OCI-LY7 (cell line): ENCODE results near the gene CISD3. TPM values are rescaled to one million over a fixed set of nuclear protein-coding genes. Genes with fewer than 3 reads are reported as not detected.

ENCODE experiments used
- BruUV-seq: library from RNA; stranded (reverse); fragments of 400-500 nt; replicated peaks from 2 replicates; lab custom pipeline; 2021; lab: Mats Ljungman, UMichigan
- CTCF ChIA-PET: fragments of 300-600 bp; sonication (Branson Sonifier 250); formaldehyde crosslinking; loops from one replicate; lab custom pipeline; 2022; ENCODE audit warnings: antibody characterized with exemption; ENCODE audit not compliant: unreplicated experiment; lab: Charles Lee
- POLR2A ChIA-PET: fragments of 300-600 bp; sonication (Branson Sonifier 250); formaldehyde crosslinking; loops from one replicate; lab custom pipeline; 2022; ENCODE audit warnings: antibody characterized with exemption; lab: Charles Lee
- DNase-seq: peaks from one replicate; pipeline ENCODE4 v3.0.0-alpha.2; 2015; ENCODE audit warnings: low spot score
- H2AFZ ChIP-seq: fragments of 200-600 bp; sonication (generic), shearing (Covaris generic); 2 replicates; pipeline ENCODE4 v1.6.1; 2014; ENCODE audit warnings: mild to moderate bottlenecking, antibody characterized with exemption, low read length, moderate library complexity
- H3K27ac ChIP-seq: fragments of 200-600 bp; sonication (generic); 2 replicates; pipeline ENCODE4 v1.5.1; 2014; ENCODE audit warnings: mixed run types, low read depth, mild to moderate bottlenecking, moderate library complexity, low read length, inconsistent platforms; ENCODE audit not compliant: poor library complexity, severe bottlenecking
- H3K36me3 ChIP-seq: fragments of 200-600 bp; sonication (generic); 2 replicates; pipeline ENCODE4 v1.6.1; 2014; ENCODE audit warnings: mild to moderate bottlenecking, antibody characterized with exemption, low read length, moderate library complexity, mixed read lengths; ENCODE audit not compliant: insufficient read depth
- H3K4me1 ChIP-seq: fragments of 200-600 bp; sonication (generic); 2 replicates; pipeline ENCODE4 v1.5.1; 2014; ENCODE audit warnings: mild to moderate bottlenecking, low read length; ENCODE audit not compliant: insufficient read depth, poor library complexity, severe bottlenecking
- H3K4me2 ChIP-seq: fragments of 200-600 bp; sonication (generic); 2 replicates; pipeline ENCODE4 v1.6.1; 2014; ENCODE audit warnings: mild to moderate bottlenecking, low read length
- H3K4me3 ChIP-seq: fragments of 200-600 bp; sonication (generic); 2 replicates; pipeline ENCODE4 v1.5.1; 2014; ENCODE audit warnings: mild to moderate bottlenecking, low read depth, low read length; ENCODE audit not compliant: poor library complexity, severe bottlenecking
- H3K79me2 ChIP-seq: fragments of 200-600 bp; sonication (generic); 2 replicates; pipeline ENCODE4 v1.6.1; 2016; ENCODE audit warnings: low read depth, mild to moderate bottlenecking, low read length, moderate library complexity, mixed read lengths; ENCODE audit not compliant: insufficient read depth
- H3K9me2 ChIP-seq: fragments of 200-600 bp; sonication (generic); 2 replicates; pipeline ENCODE4 v1.6.1; 2016; ENCODE audit warnings: mild to moderate bottlenecking, low read length, mixed read lengths; ENCODE audit not compliant: insufficient read depth
- H3K9me3 ChIP-seq: fragments of 200-600 bp; sonication (generic); 2 replicates; pipeline ENCODE4 v1.6.1; 2014; ENCODE audit warnings: mild to moderate bottlenecking, mixed run types, low read length, mixed read lengths
- H4K20me1 ChIP-seq: fragments of 200-600 bp; sonication (generic); 2 replicates; pipeline ENCODE4 v1.6.1; 2014; ENCODE audit warnings: mild to moderate bottlenecking, antibody characterized with exemption, low read length, moderate library complexity, mixed read lengths; ENCODE audit not compliant: insufficient read depth
- CTCF ChIP-seq: fragments of 200-600 bp; sonication (generic); conservative IDR thresholded peaks from 2 replicates; pipeline ENCODE4 v1.5.1; 2014; ENCODE audit warnings: mild to moderate bottlenecking, antibody characterized with exemption, low read length, moderate library complexity, mixed read lengths
- EZH2phosphoT487 ChIP-seq: fragments of 200-600 bp; sonication (generic); IDR thresholded peaks from 2 replicates; pipeline ENCODE4 v1.6.1; 2018; ENCODE audit warnings: low read depth, borderline replicate concordance, mild to moderate bottlenecking, mixed run types, antibody characterized with exemption, low read length, moderate library complexity, mixed read lengths
- intact Hi-C: fragments of 100-400 bp; cut with micrococcal nuclease; formaldehyde crosslinking; loops from one replicate; pipeline ENCODE4 v1.10.0; 2022; ENCODE audit not compliant: unreplicated experiment
- total RNA-seq, 2 experiments: library from RNA; depleted of rRNA in 1 of 2; stranded (reverse); fragments of >200 nt in 1 of 2; shearing (Covaris generic) in 1 of 2; gene quantifications; 2 replicates each; pipeline ENCODE4 v1.2.3, GENCODE V29; 2014 to 2022

Gene CISD3
- total RNA-seq, 2 experiments from 2014 or later = 13.4 to 25.1 TPM

GRCh38 chr17:38710604-38710962 is 19.6 kb upstream of the CISD3 start:
- no peaks in the 10 kb centered on the region for H3K9me2 ChIP-seq
- ChIA-PET POLR2A (interaction anchor here (0.6 to 1.1 kb wide), 2 partner anchors 16 to 169 kb away, joined by 3 read pairs; no protein-coding TSS in a partner anchor), CTCF (no interaction called here)
- H3K79me2 ChIP-seq = peaks cover 27% of the 10 kb centered on the region
- H3K9me3 ChIP-seq = no peaks in the 10 kb centered on the region
- peaks cover 12% of the 10 kb centered on the region; the same call in 1 of the 2 replicates for H4K20me1 ChIP-seq
- H3K36me3 ChIP-seq = peaks cover 84% of the 10 kb centered on the region
- peaks cover 21% of the 10 kb centered on the region for H3K4me1 ChIP-seq
- H2AFZ ChIP-seq = no peak overlapping the region
- H3K4me2 ChIP-seq = no peak overlapping the region
- H3K4me3 ChIP-seq = no peak overlapping the region
- BruUV-seq = no TSS peak
- H3K27ac ChIP-seq = no peak overlapping the region
- intact Hi-C loops = no loop called here
- DNase-seq = no peak
- TF ChIP-seq EZH2phosphoT487 (no peak), CTCF (no peak)

- no peak overlapping the region for H3K4me3 ChIP-seq
- POLR2A ChIA-PET = interaction anchor here (0.6 kb wide), 1 partner anchor 168 kb away, joined by 3 read pairs; no protein-coding TSS in a partner anchor
- no peak overlapping the region for H3K27ac ChIP-seq
- H3K9me2 ChIP-seq = no peaks in the 10 kb centered on the region
- no peaks in the 10 kb centered on the region for H3K9me3 ChIP-seq
- peaks cover 23% of the 10 kb centered on the region for H3K79me2 ChIP-seq
- intact Hi-C loops = no loop called here
- TF ChIP-seq EZH2phosphoT487 (no peak), CTCF (no peak)
- H2AFZ ChIP-seq = no peak overlapping the region
- no TSS peak for BruUV-seq
- peaks cover 25% of the 10 kb centered on the region for H3K4me1 ChIP-seq
- no peak for DNase-seq
- CTCF ChIA-PET = no interaction called here
- peaks cover 12% of the 10 kb centered on the region; the same call in 1 of the 2 replicates for H4K20me1 ChIP-seq
- H3K4me2 ChIP-seq = no peak overlapping the region
- H3K36me3 ChIP-seq = peaks cover 88% of the 10 kb centered on the region
Measured at GRCh38 chr17:38710985-38711384, 19.2 kb upstream of the CISD3 start.

GRCh38 chr17:38711792-38712571 is 18.2 kb upstream of the CISD3 start:
- Histone ChIP-seq H4K20me1 (peaks cover 4% of the 10 kb centered on the region; the same call in 1 of the 2 replicates), H3K4me2 (no peak overlapping the region), H3K79me2 (peaks cover 13% of the 10 kb centered on the region; the same call in 1 of the 2 replicates), H3K4me1 (peaks cover 22% of the 10 kb centered on the region), H3K4me3 (no peak overlapping the region), H3K9me2 (no peaks in the 10 kb centered on the region), H2AFZ (no peak overlapping the region), H3K9me3 (no peaks in the 10 kb centered on the region), H3K36me3 (peaks cover 98% of the 10 kb centered on the region), H3K27ac (no peak overlapping the region)
- no TSS peak for BruUV-seq
- no peak for DNase-seq
- intact Hi-C loops = no loop called here
- TF ChIP-seq EZH2phosphoT487 (no peak), CTCF (no peak)
- ChIA-PET CTCF (no interaction called here), POLR2A (no interaction called here)
